Measurements from ENCODE around the gene NBEA. TPM values are rescaled to one million over a fixed set of nuclear protein-coding genes. Genes with fewer than 3 reads are reported as not detected.

NBEA gene
- total RNA-seq, 4 donors from 2014 or later = 0.34 to 10.3 (median 2.4) TPM

DNA sequence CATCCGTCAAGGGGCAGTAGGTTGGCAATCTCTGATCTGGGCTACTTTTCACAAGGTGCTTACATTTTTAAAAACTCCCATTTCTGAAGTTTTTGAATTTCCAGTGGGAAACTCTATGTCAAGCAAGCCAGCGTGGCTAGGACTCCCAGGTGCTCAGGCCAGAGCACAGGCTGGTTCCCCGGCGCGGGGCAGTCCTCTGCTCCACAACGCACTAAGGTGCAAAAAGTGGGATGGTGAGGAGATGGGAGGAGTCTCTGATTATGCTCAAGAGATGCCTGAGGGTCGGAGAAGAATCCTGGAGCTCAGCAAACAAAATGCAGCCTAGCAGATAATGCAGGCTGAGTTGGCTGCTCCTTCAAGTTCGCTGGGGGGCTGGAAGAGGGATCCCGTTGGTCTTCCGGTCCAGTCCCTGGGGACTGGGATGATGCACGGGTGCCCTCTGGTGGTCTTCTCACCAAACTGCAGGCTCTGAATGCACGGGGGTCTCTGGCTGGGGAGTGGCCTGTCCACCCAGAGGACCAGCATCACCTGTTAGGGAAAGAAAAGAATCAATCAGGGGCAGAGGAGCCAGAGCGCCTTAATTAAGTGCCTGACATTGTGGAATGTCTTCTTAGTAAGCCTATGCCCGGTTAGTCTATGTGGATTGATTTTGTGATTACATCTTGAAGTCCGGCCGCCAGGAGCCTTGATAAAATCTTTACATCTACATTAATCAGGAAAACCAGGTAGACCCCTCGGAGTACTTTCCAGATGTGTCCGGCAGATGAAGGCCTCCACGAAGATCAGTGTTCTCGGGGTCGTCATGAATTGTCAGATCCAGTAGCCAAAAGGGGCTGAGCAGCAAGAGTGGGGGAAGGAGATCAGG is 778.9 kb downstream of the NBEA start:
- 21 to 37% methylated on average over 14 to 21 of the region's 21 CpGs for WGBS, 2 donors
- H3K4me3 ChIP-seq = peak overlapping the region in 1 of 4 donors; percentile 46
- DNase-seq = no peak
- no peaks in the 10 kb centered on the region for H3K9me3 ChIP-seq
- H3K27ac ChIP-seq = peak overlapping the region in 3 of 4 donors; percentile 55 to 84 (median 75)
- H3K27me3 ChIP-seq = no peaks in the 10 kb centered on the region
- H3K4me1 ChIP-seq = peaks cover 0 to 43% (median 14%) of the 10 kb centered on the region in 3 donors
- intact Hi-C loops (cut with DNase I) = no loop called here
- no peak for TF ChIP-seq POLR2A (IDR thresholded peaks at IDR 0.05)
- TF ChIP-seq, protein P1, sequence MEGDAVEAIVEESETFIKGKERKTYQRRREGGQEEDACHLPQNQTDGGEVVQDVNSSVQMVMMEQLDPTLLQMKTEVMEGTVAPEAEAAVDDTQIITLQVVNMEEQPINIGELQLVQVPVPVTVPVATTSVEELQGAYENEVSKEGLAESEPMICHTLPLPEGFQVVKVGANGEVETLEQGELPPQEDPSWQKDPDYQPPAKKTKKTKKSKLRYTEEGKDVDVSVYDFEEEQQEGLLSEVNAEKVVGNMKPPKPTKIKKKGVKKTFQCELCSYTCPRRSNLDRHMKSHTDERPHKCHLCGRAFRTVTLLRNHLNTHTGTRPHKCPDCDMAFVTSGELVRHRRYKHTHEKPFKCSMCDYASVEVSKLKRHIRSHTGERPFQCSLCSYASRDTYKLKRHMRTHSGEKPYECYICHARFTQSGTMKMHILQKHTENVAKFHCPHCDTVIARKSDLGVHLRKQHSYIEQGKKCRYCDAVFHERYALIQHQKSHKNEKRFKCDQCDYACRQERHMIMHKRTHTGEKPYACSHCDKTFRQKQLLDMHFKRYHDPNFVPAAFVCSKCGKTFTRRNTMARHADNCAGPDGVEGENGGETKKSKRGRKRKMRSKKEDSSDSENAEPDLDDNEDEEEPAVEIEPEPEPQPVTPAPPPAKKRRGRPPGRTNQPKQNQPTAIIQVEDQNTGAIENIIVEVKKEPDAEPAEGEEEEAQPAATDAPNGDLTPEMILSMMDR (IDR thresholded peaks at IDR 0.05) = peak; percentile 38 to 86 (median 70)
- no peaks in the 10 kb centered on the region for H3K36me3 ChIP-seq

Small RNAs within 50 kb of the gene (small RNA-seq; reads per million reads assigned to genes)
- gene RF00017 = 0 reads per million in 4 donors
